IMR-90 (cell line): ENCODE measurements around the gene KCNMA1. TPM values are rescaled to one million over a fixed set of nuclear protein-coding genes. Genes with fewer than 3 reads are reported as not detected.
A peak's percentile ranks its signal among the peaks of the same experiment; 100 is the strongest.

Source experiments
- ATAC-seq: fragments of 200-7000 bp; cut with Tn5 transposase; 2 replicates; pipeline ENCODE4 v1.9.1; 2020; ENCODE audit warnings: low read depth, mild to moderate bottlenecking, moderate library complexity
- BruUV-seq: library from RNA; stranded (reverse); fragments of 400-500 nt; replicated peaks from 2 replicates; lab custom pipeline; 2021; lab: Mats Ljungman, UMichigan
- CTCF ChIA-PET: fragments of 300-600 bp; formaldehyde crosslinking; extraction: SDS; loops from one replicate; lab custom pipeline; 2021; ENCODE audit warnings: antibody characterized with exemption; lab: Yijun Ruan, JAX
- POLR2A ChIA-PET: fragments of 300-600 bp; sonication (Branson Sonifier 250); formaldehyde crosslinking; loops from one replicate; lab custom pipeline; 2022; ENCODE audit warnings: antibody characterized with exemption; ENCODE audit not compliant: unreplicated experiment; lab: Charles Lee
- DNase-seq: peaks from one replicate; pipeline ENCODE4 v3.0.0; 2013
- H2AFZ ChIP-seq: replicated peaks from 2 replicates; pipeline ENCODE3; 2013; ENCODE audit warnings: low read length, mild to moderate bottlenecking; ENCODE audit not compliant: poor library complexity
- H2AK5ac ChIP-seq: 2 replicates; pipeline ENCODE4 v1.6.1; 2013; ENCODE audit warnings: low read depth, low read length, inconsistent platforms
- H2AK9ac ChIP-seq: replicated peaks from 2 replicates; pipeline ENCODE3; 2013; ENCODE audit warnings: mild to moderate bottlenecking, low read depth, low read length, moderate library complexity; ENCODE audit not compliant: poor library complexity
- H2BK120ac ChIP-seq: 2 replicates; pipeline ENCODE4 v1.6.1; 2013; ENCODE audit warnings: low read depth, low read length, inconsistent platforms
- H2BK15ac ChIP-seq: 3 replicates; pipeline ENCODE4 v1.6.1; 2013; ENCODE audit warnings: low read depth, low read length, inconsistent platforms
- H2BK20ac ChIP-seq: 2 replicates; pipeline ENCODE4 v1.6.1; 2013; ENCODE audit warnings: low read depth, mild to moderate bottlenecking, inconsistent platforms, low read length, moderate library complexity
- H2BK5ac ChIP-seq: 2 replicates; pipeline ENCODE4 v1.6.1; 2013; ENCODE audit warnings: mild to moderate bottlenecking, low read depth, low read length, inconsistent platforms; ENCODE audit not compliant: poor library complexity, severe bottlenecking
- H3K14ac ChIP-seq: replicated peaks from 2 replicates; pipeline ENCODE4 v1.6.1; 2013; ENCODE audit warnings: low read depth, low read length, inconsistent platforms
- H3K18ac ChIP-seq: 2 replicates; pipeline ENCODE4 v1.6.1; 2013; ENCODE audit warnings: low read depth, low read length, control low read depth
- H3K23ac ChIP-seq: 2 replicates; pipeline ENCODE4 v1.6.1; 2013; ENCODE audit warnings: low read depth, low read length, inconsistent platforms
- H3K27ac ChIP-seq: 2 replicates; pipeline ENCODE4 v1.5.1; 2013; ENCODE audit warnings: mild to moderate bottlenecking, control low read depth, low read length; ENCODE audit not compliant: insufficient read depth
- H3K27me3 ChIP-seq: 2 replicates; pipeline ENCODE4 v1.6.1; 2013; ENCODE audit warnings: low read length; ENCODE audit not compliant: control insufficient read depth, insufficient read depth
- H3K36me3 ChIP-seq: 2 replicates; pipeline ENCODE4 v1.6.1; 2013; ENCODE audit warnings: low read length, mixed read lengths; ENCODE audit not compliant: control insufficient read depth, insufficient read depth
- H3K4ac ChIP-seq: 2 replicates; pipeline ENCODE4 v1.6.1; 2013; ENCODE audit warnings: low read depth, low read length, inconsistent platforms
- H3K4me1 ChIP-seq: 2 replicates; pipeline ENCODE4 v1.6.1; 2013; ENCODE audit warnings: low read length, mixed read lengths; ENCODE audit not compliant: control insufficient read depth, insufficient read depth
- H3K4me2 ChIP-seq: 2 replicates; pipeline ENCODE4 v1.6.1; 2013; ENCODE audit warnings: low read depth, mild to moderate bottlenecking, control low read depth, low read length, moderate library complexity
- H3K4me3 ChIP-seq: 2 replicates; pipeline ENCODE4 v1.5.1; 2013; ENCODE audit warnings: low read depth, mild to moderate bottlenecking, control low read depth, low read length, moderate library complexity; ENCODE audit not compliant: insufficient read depth
- H3K56ac ChIP-seq: 2 replicates; pipeline ENCODE4 v1.6.1; 2013; ENCODE audit warnings: low read length, inconsistent platforms; ENCODE audit not compliant: insufficient read depth; ENCODE audit errors: extremely low read depth
- H3K79me1 ChIP-seq, 2 experiments: 2 replicates each; pipeline ENCODE4 v1.6.1; 2013; ENCODE audit warnings: low read length in 2 of 2, inconsistent platforms in 1 of 2, low read depth in 1 of 2
- H3K9ac ChIP-seq: 2 replicates; pipeline ENCODE4 v1.6.1; 2013; ENCODE audit warnings: low read depth, low read length, control low read depth
- H3K9me1 ChIP-seq: 2 replicates; pipeline ENCODE4 v1.6.1; 2013; ENCODE audit warnings: low read length, inconsistent platforms; ENCODE audit not compliant: insufficient read depth
- H3K9me3 ChIP-seq: 2 replicates; pipeline ENCODE4 v1.6.1; 2013; ENCODE audit warnings: low read length; ENCODE audit not compliant: control insufficient read depth, insufficient read depth
- H4K20me1 ChIP-seq: 2 replicates; pipeline ENCODE4 v1.6.1; 2013; ENCODE audit warnings: low read length, inconsistent platforms; ENCODE audit not compliant: insufficient read depth
- H4K5ac ChIP-seq: 2 replicates; pipeline ENCODE4 v1.6.1; 2013; ENCODE audit warnings: mild to moderate bottlenecking, low read depth, low read length, control low read depth
- H4K8ac ChIP-seq, 2 experiments: 2 replicates each; pipeline ENCODE4 v1.6.1; 2013; ENCODE audit warnings: low read depth in 2 of 2, low read length in 2 of 2, control low read depth in 1 of 2, inconsistent platforms in 1 of 2
- H4K91ac ChIP-seq: 2 replicates; pipeline ENCODE4 v1.6.1; 2013; ENCODE audit warnings: low read depth, low read length, inconsistent platforms; ENCODE audit not compliant: insufficient read depth
- FOS ChIP-seq: fragments of 150-350 bp; IDR thresholded peaks from 2 replicates; pipeline ENCODE4 v1.6.1; 2016; ENCODE audit warnings: low read depth, low read length
- MAFK ChIP-seq: IDR thresholded peaks from 2 replicates; pipeline ENCODE4 v1.6.1; 2012; ENCODE audit warnings: low read depth, low read length, improper control_type of control experiment
- dilution Hi-C: fragments of 300-500 bp; cut with HindIII; formaldehyde crosslinking; loops from one replicate; pipeline ENCODE4 v1.14.3; 2018; ENCODE audit warnings: low sequenced_read_pairs; ENCODE audit not compliant: unreplicated experiment
- in situ Hi-C: fragments of 300-500 bp; cut with MboI; formaldehyde crosslinking; loops from 3 replicates; pipeline ENCODE4 v1.14.3; 2019; ENCODE audit warnings: low sequenced_read_pairs, inconsistent platforms, mixed read lengths
- intact Hi-C: fragments of 100-400 bp; cut with micrococcal nuclease; formaldehyde crosslinking; loops from 2 replicates; pipeline ENCODE4 v1.10.0; 2022
- polyA plus RNA-seq, 3 experiments: library from polyadenylated mRNA; depleted of rRNA; stranded (reverse); fragments of >200 nt; gene quantifications; 2 replicates each; pipeline ENCODE4 v1.2.3, GENCODE V29; 2012; ENCODE audit warnings: low replicate concordance in 1 of 3
- total RNA-seq: library from RNA; depleted of rRNA; stranded (reverse); fragments of >200 nt; gene quantifications from 2 replicates; pipeline ENCODE4 v1.2.3, GENCODE V29; 2012

The KCNMA1 gene
- total and polyA plus RNA-seq, 2 of the 4 experiments (the other 2 are of a cell fraction) = 25.6 to 29.6 TPM

- Histone ChIP-seq H3K23ac (no peak overlapping the region), H3K18ac (no peak overlapping the region), H4K20me1 (no peaks in the 10 kb centered on the region), H3K9ac (no peak overlapping the region), H3K79me1 (no peaks in the 10 kb centered on the region), H2BK20ac (0 out of 2 replicates have a peak overlapping the region, but pooled peaks have one; percentile 11), H3K9me3 (no peaks in the 10 kb centered on the region), H3K27ac (no peak overlapping the region), H2AFZ (no peak overlapping the region), H3K4ac (0 out of 2 replicates have a peak overlapping the region, but pooled peaks have one; percentile 6), H3K4me1 (peaks cover 7% of the 10 kb centered on the region), H4K91ac (no peak overlapping the region), H2AK9ac (no peak overlapping the region), H3K27me3 (no peaks in the 10 kb centered on the region), H4K5ac (no peak overlapping the region), H3K9me1 (no peaks in the 10 kb centered on the region; the same call in 1 of the 2 replicates), H3K4me3 (no peak overlapping the region), H2AK5ac (no peak overlapping the region), H3K36me3 (no peaks in the 10 kb centered on the region), H2BK120ac (0 out of 2 replicates have a peak overlapping the region, but pooled peaks have one; percentile 18), H2BK15ac (no peak overlapping the region; the same call in 2 of the 3 replicates), H4K8ac (peak overlapping the region in 1 of 2 experiments; percentile 23; a peak in 1 of 4 replicates), H3K56ac (no peak overlapping the region), H3K4me2 (no peak overlapping the region), H3K14ac (peak overlapping the region; percentile 14; the same call in 1 of the 2 replicates), H2BK5ac (no peak overlapping the region)
- intact Hi-C loops = no loop called here
- peak; percentile 61 for DNase-seq
- in situ Hi-C loops = no loop called here
- ChIA-PET CTCF (interaction anchor here (1.6 kb wide), 1 partner anchor 54 kb away, joined by 6 read pairs; no protein-coding TSS in a partner anchor), POLR2A (no interaction called here)
- no peak for TF ChIP-seq FOS
- TF ChIP-seq MAFK = no peak
- dilution Hi-C loops = no loop called here
- BruUV-seq = no TSS peak
- ATAC-seq = peak; percentile 42
Measured at GRCh38 chr10:77188521-77188920, 449.1 kb downstream of the KCNMA1 start.
